GM21825 (cell line): ENCODE data around the gene GYPE.
"Not testable (repeated sequence)": the region's sequence is repeated elsewhere in the genome, so short reads cannot be mapped to it uniquely, and the experiment has no call there.

Experiments used
- ATAC-seq: cut with Tn5 transposase; IDR thresholded peaks from one replicate; pipeline ENCODE4 v1.9.1; 2021; ENCODE audit warnings: mild to moderate bottlenecking, moderate library complexity; ENCODE audit not compliant: unreplicated experiment

The GYPE gene

DNA sequence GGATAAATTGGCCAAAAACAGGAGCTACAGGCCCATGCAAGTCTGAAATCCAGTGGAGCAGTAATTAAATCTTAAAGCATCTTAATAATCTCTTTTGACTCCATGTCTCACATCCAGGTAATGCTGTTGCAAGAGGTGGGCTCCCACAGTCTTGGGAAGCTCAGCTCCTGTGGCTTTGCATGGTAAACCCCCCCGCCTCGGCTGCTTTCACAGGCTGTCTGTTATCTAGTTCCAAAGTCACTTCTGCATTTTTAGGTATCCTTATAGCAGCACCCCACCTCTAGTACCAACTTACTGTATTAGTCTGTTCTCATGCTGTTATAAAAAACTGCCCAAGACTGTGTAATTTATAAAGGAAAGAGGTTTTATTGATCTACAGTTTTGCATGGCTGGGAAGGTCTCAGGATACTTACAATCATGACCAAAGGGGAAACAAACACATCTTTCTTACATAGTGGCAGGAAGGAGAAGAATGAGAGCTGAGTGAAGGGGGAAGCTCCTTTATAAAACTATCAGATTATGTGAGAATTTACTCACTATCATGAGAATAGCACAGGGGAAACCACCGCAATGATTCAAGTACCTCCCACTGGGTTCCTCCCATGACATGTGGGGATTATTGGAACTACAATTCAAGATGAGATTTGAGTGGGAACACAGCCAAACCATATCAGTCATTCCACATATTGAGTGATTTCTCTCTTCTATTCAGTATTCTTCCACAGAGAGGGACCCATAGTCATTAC lies 34.7 kb downstream of the GYPE start:
- not testable (repeated sequence) for ATAC-seq

DNA sequence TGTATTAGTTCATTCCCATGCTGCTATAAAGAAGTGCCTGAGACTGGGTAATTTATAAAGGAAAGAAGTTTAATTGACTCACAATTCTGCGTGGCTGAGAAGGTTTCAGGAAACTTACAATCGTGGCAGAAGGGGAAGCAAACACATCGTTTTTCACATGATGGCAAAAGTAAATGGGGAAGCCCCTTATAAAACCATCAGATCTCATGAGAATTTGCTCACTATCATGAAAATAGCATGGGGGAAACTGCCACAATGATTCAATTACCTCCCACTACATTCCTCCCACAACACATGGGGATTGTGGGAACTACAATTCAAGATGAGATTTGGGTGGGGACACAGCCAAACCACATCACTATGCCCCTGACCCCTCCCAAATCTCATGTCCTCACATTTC lies 35.4 kb downstream of the GYPE start:
- ATAC-seq: not testable (repeated sequence)

DNA sequence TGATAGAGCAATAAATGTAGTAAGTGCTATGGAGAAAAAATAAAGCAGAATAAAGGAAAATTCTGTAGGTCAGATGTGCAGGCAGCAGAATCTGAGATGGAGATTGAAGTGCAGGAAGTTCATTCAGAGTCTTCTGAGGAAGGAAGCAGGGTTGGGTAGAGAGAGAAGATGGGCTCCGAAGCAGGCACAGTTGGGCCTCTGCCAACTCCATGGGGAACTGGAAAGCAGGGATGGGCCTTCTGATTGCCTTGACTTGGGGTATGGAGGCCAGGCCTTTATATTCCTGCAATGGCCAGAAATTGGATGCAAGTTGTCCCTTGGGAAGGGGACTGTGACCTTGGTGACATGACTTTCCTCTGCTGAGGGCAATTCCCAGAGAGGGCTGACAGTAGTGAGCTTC lies 42.6 kb downstream of the GYPE start:
- not testable (repeated sequence) for ATAC-seq

- ATAC-seq: no peak
Observed at GRCh38 chr4:143858456-143858855, 46.9 kb downstream of the GYPE start.

DNA sequence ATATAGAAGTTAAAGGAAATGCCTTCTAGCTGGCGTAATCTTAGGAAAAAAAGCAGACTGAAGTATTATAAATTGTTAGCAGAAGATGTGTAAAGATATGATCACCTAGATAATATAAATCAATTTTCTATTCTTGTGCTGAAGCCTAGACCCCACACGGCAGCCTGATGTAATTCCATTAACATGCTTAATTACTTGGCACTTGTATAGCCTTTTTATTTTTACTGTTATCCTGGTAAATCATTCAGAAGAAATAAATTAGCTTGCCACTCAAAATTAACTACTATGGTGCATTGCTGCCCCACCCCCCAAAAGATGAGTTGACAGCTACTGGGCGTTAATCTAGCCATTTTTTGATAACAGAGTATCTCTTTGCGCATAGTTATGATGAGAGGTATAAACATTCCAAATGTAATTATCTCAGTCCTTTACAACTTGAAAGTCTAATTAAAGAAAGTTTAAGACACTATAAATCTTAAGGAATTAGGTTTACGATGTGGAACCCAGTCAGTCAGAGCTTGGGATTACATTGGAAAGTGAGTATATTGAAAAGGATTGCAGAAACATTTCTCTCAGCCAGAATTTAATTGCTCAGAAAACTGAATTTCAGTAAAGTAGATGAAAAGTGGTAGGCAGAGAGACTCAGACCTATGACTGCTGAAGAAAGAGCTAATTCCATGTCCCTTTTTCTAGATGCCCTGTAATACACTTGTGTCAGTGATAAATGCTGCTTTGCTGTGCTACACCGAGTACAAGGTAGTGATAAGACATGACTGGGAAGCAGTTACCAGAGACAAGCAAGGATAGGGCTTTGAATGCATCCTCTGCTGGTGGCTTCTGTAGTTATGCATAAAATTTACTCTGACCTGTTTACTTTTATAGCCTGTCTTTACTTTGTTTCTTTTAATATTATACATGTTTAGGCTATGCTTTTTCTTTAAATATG lies 47.7 kb downstream of the GYPE start:
- ATAC-seq: not testable (repeated sequence)

GRCh38 chr4:143856017-143856557 lies 49.3 kb downstream of the GYPE start:
- not testable (repeated sequence) for ATAC-seq

- not testable (repeated sequence) for ATAC-seq
Observed at GRCh38 chr4:143854645-143855044, 50.7 kb downstream of the GYPE start.

GRCh38 chr4:143849296-143849695 lies 56.1 kb downstream of the GYPE start:
- not testable (repeated sequence) for ATAC-seq

DNA sequence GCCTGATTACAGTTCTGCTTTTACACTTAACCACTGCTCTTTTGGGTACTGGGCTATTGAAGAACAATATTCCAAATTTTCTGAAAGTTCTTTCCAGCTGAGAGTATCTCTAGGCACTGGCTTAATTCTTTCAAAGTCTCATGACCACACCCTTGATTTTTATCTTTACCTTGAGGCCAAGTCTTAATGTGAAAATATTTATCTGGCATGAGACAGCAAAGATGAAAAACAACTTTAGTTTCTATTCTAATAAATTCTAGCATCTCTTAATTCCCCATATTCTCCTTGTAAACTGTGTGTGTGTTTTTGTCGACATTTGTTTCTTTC lies 61.9 kb downstream of the GYPE start:
- not testable (repeated sequence) for ATAC-seq

DNA sequence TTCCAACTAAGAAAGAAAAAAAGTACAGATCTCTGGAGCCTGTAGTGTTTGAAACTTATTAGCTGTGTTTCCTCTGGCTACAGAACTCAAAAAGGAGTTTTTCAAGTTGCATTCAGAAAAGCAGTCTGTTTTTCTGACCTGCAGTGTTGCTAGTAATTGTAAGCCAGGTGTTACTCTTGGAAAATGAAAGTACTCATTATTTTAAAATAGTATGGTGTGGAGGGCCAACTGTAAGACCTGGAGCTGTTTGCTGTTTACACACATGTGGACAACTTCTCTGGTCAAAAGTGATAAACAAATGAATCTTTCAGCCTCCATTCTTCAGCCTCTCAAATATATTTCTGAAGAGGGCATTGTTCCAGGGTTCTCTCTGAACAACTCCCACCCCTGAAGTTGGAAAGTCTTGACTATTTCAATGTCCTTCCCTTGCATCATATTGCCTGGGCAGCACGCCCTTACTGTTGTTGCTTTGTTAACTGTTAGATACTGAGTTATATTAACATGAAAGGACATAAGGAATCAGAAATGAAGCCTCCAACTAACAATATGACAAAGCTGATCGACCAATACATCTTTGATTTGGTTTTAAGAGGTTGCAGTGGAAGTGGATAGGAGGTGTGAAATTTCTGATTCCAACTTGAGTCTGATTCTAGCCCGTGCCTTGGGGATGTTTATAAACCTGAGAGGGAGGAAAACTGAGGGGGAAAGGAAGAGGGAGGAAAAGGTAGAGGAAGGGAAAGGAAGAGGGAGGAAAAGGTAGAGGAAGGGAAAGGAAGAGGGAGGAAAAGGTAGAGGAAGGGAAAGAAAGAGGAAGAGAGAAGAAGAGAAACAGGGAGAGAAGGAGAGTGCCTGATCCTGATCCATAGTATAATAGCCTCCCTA lies 62.5 kb downstream of the GYPE start:
- ATAC-seq: not testable (repeated sequence)

DNA sequence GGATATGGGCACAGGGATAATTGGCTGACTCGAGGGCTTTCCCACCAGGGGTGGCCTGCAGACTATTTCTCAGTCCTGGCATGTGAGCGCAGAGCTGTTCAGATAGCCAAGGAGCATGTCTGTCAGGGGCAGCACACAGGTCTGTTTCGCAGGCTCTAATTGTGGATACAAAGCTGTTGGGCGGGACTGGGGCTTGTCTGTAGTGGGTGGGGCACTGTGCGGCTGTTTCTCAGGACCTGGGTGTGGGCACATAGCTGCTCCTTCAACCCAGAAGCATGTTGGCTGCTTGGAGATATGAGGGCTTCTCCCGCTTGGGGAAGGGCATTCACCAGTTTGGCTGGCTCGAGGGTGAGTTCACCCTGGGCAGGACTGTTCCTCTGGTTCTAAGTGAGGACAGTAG lies 65.9 kb downstream of the GYPE start:
- ATAC-seq: not testable (repeated sequence)

DNA sequence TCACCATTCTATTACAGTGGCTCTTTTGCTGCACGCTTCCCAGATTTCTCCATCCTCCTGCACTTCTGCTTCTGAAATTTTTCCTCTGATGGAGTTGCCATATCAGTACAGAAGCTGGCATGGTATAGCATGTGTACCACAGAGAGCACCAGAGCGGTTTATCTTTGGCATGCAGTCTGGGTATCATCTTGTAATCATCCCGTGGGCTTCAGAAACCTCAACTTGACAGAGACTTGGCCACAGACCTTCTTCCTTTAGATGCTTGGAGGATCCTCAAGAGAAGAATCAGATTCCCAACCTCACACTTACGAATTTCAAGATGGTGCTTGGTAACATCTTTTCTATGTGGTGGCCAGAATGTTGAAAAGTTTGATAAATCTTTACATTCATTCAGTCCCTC lies 71.2 kb downstream of the GYPE start:
- not testable (repeated sequence) for ATAC-seq

- ATAC-seq: not testable (repeated sequence)
Observed at GRCh38 chr4:143833676-143834075, 71.7 kb downstream of the GYPE start.

DNA sequence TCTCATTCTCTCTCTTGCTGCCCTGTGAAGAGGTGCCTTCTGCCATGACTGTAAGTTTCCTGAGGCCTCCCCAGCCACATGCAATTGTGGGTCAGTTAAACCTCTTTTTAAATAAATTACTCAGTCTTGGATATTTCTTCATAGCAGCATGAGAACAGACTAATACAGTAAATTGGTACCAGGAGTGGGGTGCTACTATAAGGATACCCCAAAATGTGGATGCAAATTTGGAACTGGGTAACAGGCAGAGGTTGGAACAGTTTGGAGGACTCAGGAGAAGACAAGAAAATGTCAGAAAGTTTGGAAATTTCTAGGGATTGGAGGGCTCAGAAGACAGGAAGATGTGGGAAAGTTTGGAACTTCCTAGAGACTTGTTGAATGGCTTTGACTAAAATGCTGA lies 74.8 kb downstream of the GYPE start:
- not testable (repeated sequence) for ATAC-seq

DNA sequence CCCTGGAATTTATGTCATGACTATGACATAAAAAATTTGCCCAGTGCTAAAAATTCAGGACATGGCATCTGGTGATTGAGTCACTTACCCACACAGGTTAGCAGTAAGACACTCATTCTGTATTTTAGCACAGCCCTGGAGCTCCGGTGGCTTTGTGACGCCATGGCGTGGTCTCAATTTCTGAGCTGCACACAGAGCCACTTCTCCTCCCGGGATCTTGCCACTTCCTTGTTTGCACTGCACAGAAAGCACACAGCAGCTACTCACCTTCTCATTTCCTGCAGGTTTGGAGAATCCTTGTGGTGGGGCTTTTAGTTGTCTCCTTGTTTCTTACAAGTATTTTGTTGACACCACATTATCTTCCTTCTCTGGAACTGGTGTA lies 76.1 kb downstream of the GYPE start:
- ATAC-seq: not testable (repeated sequence)
